ENCODE results near the gene CCL14.
"Not testable (repeated sequence)": the region's sequence is repeated elsewhere in the genome, so short reads cannot be mapped to it uniquely, and the experiment has no call there.

Gene CCL14

GRCh38 chr17:36008998-36009665 lies 22.6 kb upstream of the CCL14 start:
- Histone ChIP-seq H3K4me1 (ENCODE audit: control insufficient read depth, insufficient read depth, low read length) (no peaks in the 10 kb centered on the region), H3K27me3 (replicated peaks; ENCODE audit: control insufficient read depth, insufficient read depth, low read length) (peaks cover 60% of the 10 kb centered on the region), H3K9me3 (ENCODE audit: control insufficient read depth, low read length) (peaks cover 18% of the 10 kb centered on the region), H3K36me3 (ENCODE audit: control insufficient read depth, insufficient read depth, low read length, severe bottlenecking) (no peaks in the 10 kb centered on the region), H3K9ac (ENCODE audit: low read length) (no peak overlapping the region), H3K4me3 (ENCODE audit: low read length) (no peak overlapping the region)
- DNase-seq (ENCODE audit: low read depth): no peak

GRCh38 chr17:36004594-36005108 lies 18.1 kb upstream of the CCL14 start:
- H3K4me3 ChIP-seq (ENCODE audit: low read length): no peak overlapping the region
- no peak overlapping the region for H3K9ac ChIP-seq (ENCODE audit: low read length)
- no peaks in the 10 kb centered on the region for H3K36me3 ChIP-seq (ENCODE audit: control insufficient read depth, insufficient read depth, low read length, severe bottlenecking)
- H3K9me3 ChIP-seq (ENCODE audit: control insufficient read depth, low read length): peaks cover 3% of the 10 kb centered on the region
- peaks cover 43% of the 10 kb centered on the region for H3K27me3 ChIP-seq (replicated peaks; ENCODE audit: control insufficient read depth, insufficient read depth, low read length)
- DNase-seq (ENCODE audit: low read depth): no peak
- no peaks in the 10 kb centered on the region for H3K4me1 ChIP-seq (ENCODE audit: control insufficient read depth, insufficient read depth, low read length)

DNA sequence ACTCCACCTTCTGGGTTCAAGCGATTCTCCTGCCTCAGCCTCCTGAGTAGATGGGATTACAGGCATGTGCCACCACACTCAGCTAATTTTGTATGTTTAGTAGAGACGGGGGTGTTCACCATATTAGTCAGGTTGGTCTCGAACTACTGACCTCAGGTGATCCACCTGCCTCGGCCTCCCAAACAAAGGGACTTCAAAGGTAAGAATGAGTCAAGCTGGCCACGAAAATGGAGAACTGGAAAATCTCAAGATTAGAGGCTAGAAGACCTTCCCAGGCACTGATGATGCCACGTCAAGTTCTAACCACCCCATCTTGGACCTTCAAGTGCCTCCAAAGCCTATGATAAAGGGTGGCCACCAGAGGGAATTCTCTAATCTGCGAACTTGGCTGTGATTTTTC lies 16.1 kb upstream of the CCL14 start:
- H3K27me3 ChIP-seq (replicated peaks; ENCODE audit: control insufficient read depth, insufficient read depth, low read length): peaks cover 34% of the 10 kb centered on the region
- DNase-seq (ENCODE audit: low read depth): no peak
- H3K4me1 ChIP-seq (ENCODE audit: control insufficient read depth, insufficient read depth, low read length): no peaks in the 10 kb centered on the region
- no peak overlapping the region for H3K9ac ChIP-seq (ENCODE audit: low read length)
- no peaks in the 10 kb centered on the region for H3K9me3 ChIP-seq (ENCODE audit: control insufficient read depth, low read length)
- no peaks in the 10 kb centered on the region for H3K36me3 ChIP-seq (ENCODE audit: control insufficient read depth, insufficient read depth, low read length, severe bottlenecking)
- H3K4me3 ChIP-seq (ENCODE audit: low read length): no peak overlapping the region

DNA sequence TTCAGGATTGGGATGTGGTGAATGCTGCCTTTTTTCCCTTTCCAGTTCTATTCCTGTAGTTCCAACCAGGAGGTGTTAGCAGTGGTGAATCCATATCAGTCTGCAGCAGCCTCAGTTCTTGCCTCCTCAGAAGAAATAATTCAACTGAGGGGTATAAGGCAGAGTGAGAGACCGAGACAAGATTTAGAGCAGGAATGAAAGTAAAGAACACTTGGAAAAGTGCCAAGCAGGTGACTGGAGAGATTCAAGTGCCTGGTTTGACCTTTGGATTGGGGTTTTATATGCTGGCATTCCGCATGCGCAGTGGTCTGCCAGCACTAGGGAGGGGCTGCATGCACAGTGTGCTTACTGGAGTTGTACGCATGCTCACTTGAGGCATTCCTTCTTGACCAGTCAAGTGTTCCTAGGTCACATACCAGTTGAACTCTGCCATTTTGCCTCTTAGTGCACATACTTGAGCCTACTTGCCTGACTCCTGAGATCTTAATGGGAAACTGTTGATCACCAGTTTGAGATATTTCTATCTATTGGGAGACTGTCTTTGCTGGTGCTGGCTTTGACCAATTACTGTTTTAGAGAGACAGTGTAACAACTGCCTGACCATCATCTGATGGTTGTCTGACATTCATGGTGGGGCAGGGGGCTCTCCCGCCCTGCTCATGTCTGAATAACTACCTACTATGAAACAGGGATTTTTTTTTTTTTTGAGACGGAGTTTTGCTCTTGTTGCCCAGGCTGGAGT lies 15.5 kb upstream of the CCL14 start:
- Histone ChIP-seq H3K4me3 (ENCODE audit: low read length) (no peak overlapping the region), H3K27me3 (replicated peaks; ENCODE audit: control insufficient read depth, insufficient read depth, low read length) (peaks cover 34% of the 10 kb centered on the region), H3K9ac (ENCODE audit: low read length) (no peak overlapping the region), H3K36me3 (ENCODE audit: control insufficient read depth, insufficient read depth, low read length, severe bottlenecking) (no peaks in the 10 kb centered on the region), H3K4me1 (ENCODE audit: control insufficient read depth, insufficient read depth, low read length) (no peaks in the 10 kb centered on the region), H3K9me3 (ENCODE audit: control insufficient read depth, low read length) (no peaks in the 10 kb centered on the region)
- DNase-seq (ENCODE audit: low read depth): no peak

- Histone ChIP-seq H3K4me1 (ENCODE audit: control insufficient read depth, insufficient read depth, low read length) (no peaks in the 10 kb centered on the region), H3K4me3 (ENCODE audit: low read length) (no peak within 1 kb of the TSS), H3K9me3 (ENCODE audit: control insufficient read depth, low read length) (no peaks in the 10 kb centered on the region), H3K36me3 (ENCODE audit: control insufficient read depth, insufficient read depth, low read length, severe bottlenecking) (no peaks in the 10 kb centered on the region), H3K9ac (ENCODE audit: low read length) (no peak within 1 kb of the TSS), H3K27me3 (replicated peaks; ENCODE audit: control insufficient read depth, insufficient read depth, low read length) (peaks cover 32% of the 10 kb centered on the region)
- no peak for DNase-seq (ENCODE audit: low read depth)
These were observed 14.7 kb upstream of the CCL14 start, which contains the start of gene CCL15 for GRCh38 chr17:36001110-36001771. Gene CCL15, minus strand, starts transcription at chr17:36001553. Its CDS starts 61 bp downstream, at chr17:36001492.

DNA sequence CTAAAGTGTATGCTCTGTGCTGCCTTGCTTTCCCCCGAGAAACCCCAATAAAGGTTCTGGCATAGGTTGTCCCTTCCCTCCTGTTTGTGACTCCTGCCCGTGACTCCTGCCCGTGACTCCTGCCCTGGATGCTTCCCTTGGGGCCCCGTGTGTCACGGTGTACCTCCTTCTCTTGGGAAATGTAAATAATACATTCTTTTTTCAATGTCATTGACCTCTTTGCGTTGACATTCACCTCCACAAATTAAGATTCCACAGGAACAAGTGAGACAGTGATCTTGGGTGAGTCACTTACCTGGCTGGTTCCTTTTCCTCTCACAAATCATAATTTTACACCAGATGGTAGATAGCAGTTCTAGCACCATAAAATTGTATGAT lies 14.2 kb upstream of the CCL14 start:
- no peak for DNase-seq (ENCODE audit: low read depth)
- Histone ChIP-seq H3K4me3 (ENCODE audit: low read length) (no peak overlapping the region), H3K27me3 (replicated peaks; ENCODE audit: control insufficient read depth, insufficient read depth, low read length) (peaks cover 27% of the 10 kb centered on the region), H3K4me1 (ENCODE audit: control insufficient read depth, insufficient read depth, low read length) (no peaks in the 10 kb centered on the region), H3K36me3 (ENCODE audit: control insufficient read depth, insufficient read depth, low read length, severe bottlenecking) (no peaks in the 10 kb centered on the region), H3K9ac (ENCODE audit: low read length) (no peak overlapping the region), H3K9me3 (ENCODE audit: control insufficient read depth, low read length) (no peaks in the 10 kb centered on the region)

DNA sequence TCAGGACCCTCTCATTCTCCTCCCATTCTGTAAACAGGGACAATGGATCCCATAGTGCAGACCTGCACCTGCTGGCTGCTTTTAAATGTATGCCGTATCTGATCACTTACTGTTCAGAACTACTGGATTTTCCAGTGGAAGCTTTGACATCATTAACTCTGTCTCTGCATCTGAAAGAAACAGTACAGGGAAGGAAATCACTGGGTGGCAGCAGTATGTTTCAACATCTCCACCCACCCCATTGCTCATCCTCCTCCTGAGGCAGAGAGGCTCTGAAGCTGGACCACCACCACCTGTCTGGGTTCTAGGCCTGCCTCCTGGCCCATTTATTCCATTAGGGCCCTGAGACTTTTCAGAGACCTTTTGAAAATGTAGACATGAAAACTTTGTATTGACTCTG lies 12.2 kb upstream of the CCL14 start:
- Histone ChIP-seq H3K9me3 (ENCODE audit: control insufficient read depth, low read length) (peaks cover 13% of the 10 kb centered on the region), H3K9ac (ENCODE audit: low read length) (no peak overlapping the region), H3K4me1 (ENCODE audit: control insufficient read depth, insufficient read depth, low read length) (no peaks in the 10 kb centered on the region), H3K27me3 (replicated peaks; ENCODE audit: control insufficient read depth, insufficient read depth, low read length) (peaks cover 17% of the 10 kb centered on the region), H3K4me3 (ENCODE audit: low read length) (no peak overlapping the region), H3K36me3 (ENCODE audit: control insufficient read depth, insufficient read depth, low read length, severe bottlenecking) (no peaks in the 10 kb centered on the region)
- DNase-seq (ENCODE audit: low read depth): no peak

GRCh38 chr17:35998018-35998545 lies 11.6 kb upstream of the CCL14 start:
- no peaks in the 10 kb centered on the region for H3K4me1 ChIP-seq (ENCODE audit: control insufficient read depth, insufficient read depth, low read length)
- H3K36me3 ChIP-seq (ENCODE audit: control insufficient read depth, insufficient read depth, low read length, severe bottlenecking): no peaks in the 10 kb centered on the region
- H3K9me3 ChIP-seq (ENCODE audit: control insufficient read depth, low read length): peaks cover 13% of the 10 kb centered on the region
- peaks cover 14% of the 10 kb centered on the region for H3K27me3 ChIP-seq (replicated peaks; ENCODE audit: control insufficient read depth, insufficient read depth, low read length)
- DNase-seq (ENCODE audit: low read depth): no peak
- no peak overlapping the region for H3K4me3 ChIP-seq (ENCODE audit: low read length)
- no peak overlapping the region for H3K9ac ChIP-seq (ENCODE audit: low read length)

DNA sequence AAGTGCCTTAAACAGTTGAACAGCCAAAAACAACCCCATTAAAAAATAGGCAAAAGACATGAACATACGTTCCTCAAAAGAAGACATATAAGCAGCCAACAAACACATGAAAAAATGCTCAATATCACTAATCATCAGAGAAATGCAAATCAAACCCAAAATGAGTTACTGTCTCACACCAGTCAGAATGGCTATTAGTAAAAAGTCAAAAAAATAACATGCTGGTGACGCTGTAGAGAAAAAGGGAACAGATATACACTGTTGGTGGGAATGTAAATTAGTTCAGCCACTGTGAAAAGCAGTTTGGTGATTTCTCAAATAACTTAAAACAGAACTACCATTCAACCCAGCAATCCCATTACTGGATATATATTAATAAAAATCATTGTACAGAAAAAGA lies 8.8 kb upstream of the CCL14 start:
- not testable (repeated sequence) for H3K27me3 ChIP-seq (replicated peaks; ENCODE audit: control insufficient read depth, insufficient read depth, low read length); H3K9ac ChIP-seq (ENCODE audit: low read length); DNase-seq (ENCODE audit: low read depth); H3K4me1 ChIP-seq (ENCODE audit: control insufficient read depth, insufficient read depth, low read length); H3K4me3 ChIP-seq (ENCODE audit: low read length); H3K36me3 ChIP-seq (ENCODE audit: control insufficient read depth, insufficient read depth, low read length, severe bottlenecking)
- H3K9me3 ChIP-seq (ENCODE audit: control insufficient read depth, low read length): peaks cover 13% of the 10 kb centered on the region

GRCh38 chr17:35991075-35991474 lies 4.5 kb upstream of the CCL14 start:
- Histone ChIP-seq H3K36me3 (ENCODE audit: control insufficient read depth, insufficient read depth, low read length, severe bottlenecking) (no peaks in the 10 kb centered on the region), H3K27me3 (replicated peaks; ENCODE audit: control insufficient read depth, insufficient read depth, low read length) (peaks cover 4% of the 10 kb centered on the region), H3K4me1 (ENCODE audit: control insufficient read depth, insufficient read depth, low read length) (no peaks in the 10 kb centered on the region), H3K4me3 (ENCODE audit: low read length) (no peak overlapping the region), H3K9ac (ENCODE audit: low read length) (no peak overlapping the region), H3K9me3 (ENCODE audit: control insufficient read depth, low read length) (peaks cover 13% of the 10 kb centered on the region)
- DNase-seq (ENCODE audit: low read depth): no peak

- Histone ChIP-seq H3K9me3 (ENCODE audit: control insufficient read depth, low read length) (no peaks in the 10 kb centered on the region), H3K36me3 (ENCODE audit: control insufficient read depth, insufficient read depth, low read length, severe bottlenecking) (no peaks in the 10 kb centered on the region), H3K4me1 (ENCODE audit: control insufficient read depth, insufficient read depth, low read length) (no peaks in the 10 kb centered on the region), H3K4me3 (ENCODE audit: low read length) (no peak overlapping the region), H3K9ac (ENCODE audit: low read length) (no peak overlapping the region), H3K27me3 (replicated peaks; ENCODE audit: control insufficient read depth, insufficient read depth, low read length) (peaks cover 9% of the 10 kb centered on the region)
- no peak for DNase-seq (ENCODE audit: low read depth)
These were observed 1.6 kb upstream of the CCL14 start for GRCh38 chr17:35988164-35988563.

Measured in adipocyte (in vitro differentiated cells).